GM19438 (cell line): ENCODE measurements around the gene MYLK.

Experiments used
- ATAC-seq: cut with Tn5 transposase; IDR thresholded peaks from one replicate; pipeline ENCODE4 v1.9.1; 2021; ENCODE audit warnings: low read depth; ENCODE audit not compliant: unreplicated experiment

MYLK gene

DNA sequence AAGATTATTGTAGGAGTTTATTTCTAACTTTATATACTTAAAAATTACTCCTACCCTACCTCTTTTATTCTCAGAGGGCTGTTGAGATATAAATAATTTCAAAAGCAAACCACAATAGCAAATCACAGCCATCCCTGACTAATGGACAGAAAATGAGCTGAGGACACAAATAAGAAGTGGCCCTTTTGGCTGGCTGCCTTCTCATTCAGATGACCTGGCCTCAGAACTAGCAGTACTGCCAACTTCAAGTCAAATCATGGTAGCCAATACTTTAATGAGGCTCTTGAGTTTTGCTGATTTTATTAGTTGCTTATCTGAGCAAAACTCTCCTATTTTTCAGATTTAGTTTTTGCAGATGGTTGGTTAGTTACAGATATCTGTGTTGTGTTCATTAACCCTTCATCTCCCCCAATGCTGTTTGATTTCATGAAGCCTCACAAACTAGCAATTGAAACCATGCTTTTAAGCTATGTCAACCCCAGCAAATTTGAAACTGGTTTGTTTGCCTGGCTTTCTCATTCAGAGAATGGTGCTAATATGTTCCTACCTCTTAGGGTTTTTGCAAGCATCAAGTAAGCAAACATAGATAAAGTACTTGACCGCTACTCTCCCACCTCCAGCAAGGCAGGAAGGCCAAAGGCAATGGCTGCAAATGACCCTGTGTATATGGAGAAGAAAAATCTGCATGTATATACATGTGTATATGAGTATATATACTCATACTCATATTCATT is 225.8 kb downstream of the MYLK start:
- no peak for ATAC-seq

DNA sequence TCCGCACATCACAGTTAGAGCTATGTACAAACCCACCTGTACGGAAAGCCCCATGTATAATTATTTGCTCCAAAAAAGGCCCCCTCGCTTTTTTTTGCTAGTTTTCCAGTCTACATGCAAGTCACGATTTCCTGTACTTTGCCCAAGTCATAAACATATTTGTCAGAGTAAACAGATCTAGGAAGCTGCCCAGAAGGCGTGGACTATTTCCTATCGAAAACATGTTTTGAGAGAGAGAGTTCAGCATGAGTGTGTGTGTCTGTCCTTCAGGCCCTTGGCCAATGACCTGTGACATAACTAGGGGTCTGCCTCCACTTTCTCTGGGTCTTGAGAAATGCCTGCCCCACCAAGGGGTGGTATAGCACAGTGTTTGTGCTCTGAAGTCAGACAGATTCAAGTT is 226.6 kb downstream of the MYLK start:
- no peak for ATAC-seq

DNA sequence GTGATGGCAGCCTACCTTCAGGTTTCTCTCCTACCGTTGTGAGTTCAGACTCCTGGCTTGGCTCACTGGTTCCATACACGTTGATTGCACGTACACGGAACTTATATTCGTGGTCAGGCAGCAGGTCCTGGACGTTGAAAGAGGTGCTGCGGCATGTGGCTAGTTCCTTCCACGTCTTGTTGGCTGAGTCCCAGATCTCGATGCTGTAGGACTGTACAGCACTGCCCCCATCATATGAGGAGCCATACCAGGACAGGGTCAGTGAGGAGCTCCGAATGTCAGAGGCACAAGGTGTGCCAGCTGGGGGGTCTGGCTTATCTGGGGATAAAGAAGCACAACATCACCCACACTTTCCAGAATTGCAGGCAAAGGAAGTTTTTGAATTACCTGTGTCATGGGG is 227.0 kb downstream of the MYLK start:
- ATAC-seq = no peak

DNA sequence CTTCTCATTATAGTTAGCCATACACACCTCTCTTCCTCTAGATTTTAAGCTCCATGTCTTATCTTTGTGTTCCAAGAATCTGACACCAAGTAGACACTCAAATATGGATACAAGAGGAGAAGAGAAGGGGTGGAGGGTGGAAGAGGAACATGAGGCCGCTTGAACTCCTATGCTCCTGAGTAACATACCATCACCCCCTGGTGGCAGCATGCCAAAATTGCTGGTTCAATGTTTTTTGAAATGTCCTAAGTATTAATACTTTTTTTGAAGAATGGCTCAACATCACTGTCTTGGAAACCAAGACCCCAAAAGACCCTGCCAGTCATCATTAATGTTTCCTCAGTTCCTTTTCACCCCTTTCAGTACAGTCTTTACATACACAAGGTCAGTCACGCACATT is 227.4 kb downstream of the MYLK start:
- ATAC-seq = no peak

DNA sequence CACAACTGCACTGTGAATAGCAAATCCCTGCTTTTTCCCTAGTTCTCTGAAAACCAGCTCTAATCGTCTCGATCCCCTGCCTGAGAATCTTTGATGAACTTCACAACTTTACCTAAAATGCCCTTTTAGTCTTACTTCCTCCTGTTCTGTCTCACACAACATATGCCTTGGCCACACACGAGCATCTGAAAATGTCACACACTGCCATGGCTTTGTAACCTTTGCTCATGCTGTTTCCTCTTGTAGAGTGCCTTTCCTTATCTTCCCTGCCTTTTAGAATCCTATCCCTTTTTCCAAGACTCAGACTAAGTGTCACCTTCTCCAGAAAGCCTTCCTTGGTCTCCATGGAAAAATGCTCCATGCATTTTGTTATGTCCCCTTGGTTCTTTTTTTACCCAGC is 227.9 kb downstream of the MYLK start:
- no peak for ATAC-seq

DNA sequence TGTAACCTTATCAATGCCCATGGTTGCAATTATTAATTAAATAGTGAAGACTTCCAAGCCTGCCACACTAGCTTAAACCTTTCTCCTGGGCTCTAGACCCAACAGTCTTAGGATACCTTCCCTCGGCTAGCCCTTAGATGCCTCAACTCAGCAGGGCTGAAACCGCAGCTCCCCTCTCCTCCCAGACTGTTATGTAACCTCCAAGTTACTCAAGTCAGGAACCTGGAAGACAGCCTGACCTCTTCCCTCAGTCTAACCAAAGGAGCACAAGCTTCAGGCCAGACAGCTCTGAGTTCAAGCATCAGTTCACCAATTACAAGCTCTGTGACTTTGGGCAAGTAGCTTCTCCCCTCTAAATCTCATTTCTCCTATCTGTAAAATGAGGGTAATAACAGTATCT is 228.7 kb downstream of the MYLK start:
- no peak for ATAC-seq

DNA sequence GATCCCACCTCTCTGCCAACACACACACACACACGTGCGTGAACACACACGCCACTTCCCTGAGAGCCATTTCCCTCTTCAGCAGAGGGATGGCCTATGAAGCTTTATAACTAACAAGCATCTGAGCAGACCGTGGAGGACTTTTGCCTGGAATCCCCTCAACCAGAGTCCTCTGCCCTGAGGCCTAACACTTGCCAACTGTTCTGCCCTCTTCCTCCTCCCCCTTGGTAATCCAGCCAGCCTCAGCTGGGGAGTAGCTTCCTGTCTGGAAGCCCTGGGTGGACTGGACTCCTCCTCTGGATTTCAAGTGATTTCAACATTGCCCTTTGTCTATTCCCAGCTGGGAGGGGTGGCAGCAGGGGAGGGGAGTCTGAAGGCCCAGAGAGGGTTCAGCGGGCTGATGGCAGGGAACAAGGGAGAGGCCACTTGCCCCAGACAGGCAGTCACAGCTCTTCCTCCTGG is 230.9 kb downstream of the MYLK start:
- no peak for ATAC-seq

DNA sequence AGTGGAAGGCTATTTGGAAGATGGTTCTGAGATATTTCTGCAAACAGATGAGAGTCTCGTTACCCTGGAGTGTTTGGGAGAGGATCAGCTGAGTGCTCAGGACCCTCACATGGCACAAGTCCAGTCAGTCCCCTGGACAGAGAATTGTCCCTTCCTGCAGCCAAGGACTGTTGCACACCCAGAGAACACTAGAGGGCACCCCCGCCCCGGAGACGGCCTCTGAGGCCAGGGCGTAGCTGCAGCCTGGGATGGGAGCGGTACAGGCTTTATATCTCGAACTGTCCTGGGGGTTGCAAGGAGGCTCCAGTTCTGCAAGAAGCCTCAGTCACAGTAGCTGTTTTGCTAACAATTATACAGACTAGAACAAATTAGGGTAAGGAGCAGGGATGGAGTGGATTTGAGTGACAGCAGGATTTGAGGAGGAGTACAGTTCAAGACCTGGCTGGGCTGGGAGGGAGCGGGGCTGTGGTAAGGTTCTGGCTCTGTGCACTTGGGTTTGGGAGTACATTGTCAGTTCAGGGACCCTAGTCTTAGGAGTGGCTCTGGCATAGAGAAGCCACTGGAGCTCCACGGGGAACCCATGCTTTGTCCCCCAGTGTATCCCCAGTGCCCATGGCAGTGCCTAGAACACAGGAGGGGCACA is 231.7 kb downstream of the MYLK start:
- ATAC-seq = no peak

DNA sequence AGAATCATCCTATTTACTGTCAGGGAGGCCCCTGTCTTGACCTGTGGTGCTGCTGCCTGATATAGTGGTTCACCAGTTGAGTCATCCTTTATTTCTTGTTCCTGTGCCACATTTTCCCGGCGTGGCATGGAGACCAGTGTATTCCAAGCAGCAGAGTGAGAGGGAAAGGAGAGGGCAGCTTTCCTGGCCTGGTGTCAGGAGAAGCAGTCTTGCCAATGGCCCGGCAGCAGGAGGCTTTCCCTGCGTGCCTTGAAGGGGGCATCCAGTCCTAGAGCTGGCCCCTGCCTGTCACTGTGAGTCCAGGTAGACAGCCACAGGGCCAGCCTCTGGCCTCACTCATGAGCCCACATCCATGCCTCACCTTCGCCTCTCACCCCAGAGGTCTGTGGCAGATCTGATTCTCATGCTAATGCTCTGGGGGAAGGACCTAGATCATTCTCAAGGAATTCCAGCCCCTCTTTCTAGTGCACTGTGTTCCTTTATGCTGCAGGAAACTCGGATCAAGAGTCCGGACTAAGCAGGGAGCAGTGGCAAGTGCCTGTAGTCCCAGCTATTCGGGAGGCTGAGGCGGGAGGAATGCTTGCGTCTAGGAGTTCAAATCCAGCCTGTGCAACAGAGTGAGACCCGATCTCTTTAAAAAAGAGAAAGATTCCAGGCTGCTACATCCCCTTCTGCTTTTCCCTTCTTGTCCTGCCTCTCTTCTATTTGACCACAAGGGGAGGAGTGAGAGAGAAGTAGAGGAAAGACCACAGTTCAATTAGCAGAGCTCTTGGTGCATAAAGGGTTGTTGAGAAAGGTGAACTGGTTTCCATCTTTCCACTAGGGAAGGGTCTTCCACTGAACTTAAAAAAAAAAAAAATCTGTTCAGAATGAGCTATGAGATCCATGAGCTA is 232.4 kb downstream of the MYLK start:
- ATAC-seq = no peak

DNA sequence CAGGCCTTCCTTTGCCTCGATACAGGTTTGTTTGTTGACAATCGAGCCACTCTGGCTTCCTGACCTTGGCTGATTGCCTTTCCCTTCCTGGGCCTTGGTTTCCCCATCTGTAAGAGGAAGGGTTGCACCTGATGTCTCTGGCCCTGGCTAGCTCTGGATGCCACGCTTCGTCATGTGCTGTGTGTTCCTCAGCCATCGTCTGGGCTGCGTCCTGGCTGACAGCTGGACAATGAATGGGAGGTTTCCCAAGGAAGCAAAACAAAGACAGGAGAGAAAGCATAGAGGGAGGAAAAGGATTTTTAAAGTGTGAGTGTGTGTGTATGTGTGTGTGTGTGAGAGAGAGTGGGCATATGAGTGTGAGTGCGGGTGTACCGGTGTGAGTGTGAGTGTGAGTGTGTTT is 234.0 kb downstream of the MYLK start:
- no peak for ATAC-seq

DNA sequence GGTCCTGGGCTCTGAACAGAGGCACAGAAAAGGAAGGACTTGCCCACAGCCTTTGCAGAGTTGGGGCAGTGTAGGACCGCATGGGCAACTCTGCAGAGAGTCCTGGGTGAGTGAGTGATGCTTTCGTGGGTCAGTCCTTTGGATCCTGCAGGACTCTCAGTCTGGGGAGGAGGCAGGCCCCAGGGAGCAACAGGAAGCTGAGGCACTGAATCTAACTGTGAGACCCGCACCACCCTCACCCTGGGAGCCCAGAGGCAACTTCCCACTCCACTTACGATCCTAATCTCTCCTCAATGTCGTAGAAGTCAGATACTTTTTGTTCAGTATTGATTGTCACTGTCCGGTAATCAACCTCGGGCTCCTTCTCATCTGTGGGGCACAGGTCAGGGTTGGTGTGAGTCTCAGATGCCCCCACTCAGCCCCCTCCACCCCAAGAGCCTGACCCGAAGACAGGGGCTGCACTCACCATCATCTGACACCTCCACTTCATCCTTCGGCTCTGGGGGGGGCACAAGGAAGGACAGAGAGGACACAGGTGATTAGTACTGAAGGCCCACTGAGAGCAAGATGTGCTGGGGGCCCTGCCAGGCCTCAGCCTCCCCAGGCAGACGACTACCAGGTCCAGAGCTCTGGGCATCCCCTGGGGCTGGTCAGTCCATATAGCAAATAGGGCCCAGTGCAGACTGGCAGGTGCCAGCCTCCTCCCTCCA is 235.3 kb downstream of the MYLK start:
- ATAC-seq = no peak

DNA sequence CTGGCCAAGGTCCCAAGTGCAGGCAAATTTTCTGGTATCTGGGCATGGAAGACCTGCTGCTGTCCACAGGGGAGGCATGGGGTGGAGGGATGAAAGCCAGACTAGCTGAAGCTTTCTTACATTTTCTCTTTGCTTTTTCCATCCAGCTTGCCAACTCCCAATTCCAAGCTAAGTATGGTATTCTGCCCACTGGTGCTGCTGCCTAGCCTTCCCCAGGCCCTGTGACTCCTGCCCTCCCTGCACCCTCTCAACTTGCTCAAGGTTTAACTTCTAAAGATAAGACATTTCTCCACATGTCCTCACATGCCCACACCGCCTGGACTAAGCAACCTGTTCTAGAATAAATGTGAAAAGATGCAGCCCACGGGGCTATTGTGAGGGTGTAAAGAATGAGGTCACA is 239.8 kb downstream of the MYLK start:
- ATAC-seq = no peak

DNA sequence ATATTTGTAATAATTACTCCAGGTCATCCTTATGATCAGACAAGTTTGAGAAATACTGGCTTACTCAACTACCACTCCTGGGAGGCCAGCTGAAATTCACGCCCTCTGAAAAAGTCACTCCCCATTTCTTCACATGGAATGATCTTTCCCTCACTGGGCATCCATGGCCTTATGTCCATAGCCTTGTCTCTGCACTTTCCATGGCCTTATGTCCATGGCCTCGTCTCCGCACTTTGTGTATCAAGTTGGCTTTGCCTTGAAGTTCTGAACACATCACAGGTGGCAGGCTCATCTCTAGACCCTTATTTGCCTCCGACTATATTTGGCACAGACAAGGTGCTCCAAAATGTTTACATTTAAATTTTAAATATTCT is 241.2 kb downstream of the MYLK start:
- no peak for ATAC-seq

DNA sequence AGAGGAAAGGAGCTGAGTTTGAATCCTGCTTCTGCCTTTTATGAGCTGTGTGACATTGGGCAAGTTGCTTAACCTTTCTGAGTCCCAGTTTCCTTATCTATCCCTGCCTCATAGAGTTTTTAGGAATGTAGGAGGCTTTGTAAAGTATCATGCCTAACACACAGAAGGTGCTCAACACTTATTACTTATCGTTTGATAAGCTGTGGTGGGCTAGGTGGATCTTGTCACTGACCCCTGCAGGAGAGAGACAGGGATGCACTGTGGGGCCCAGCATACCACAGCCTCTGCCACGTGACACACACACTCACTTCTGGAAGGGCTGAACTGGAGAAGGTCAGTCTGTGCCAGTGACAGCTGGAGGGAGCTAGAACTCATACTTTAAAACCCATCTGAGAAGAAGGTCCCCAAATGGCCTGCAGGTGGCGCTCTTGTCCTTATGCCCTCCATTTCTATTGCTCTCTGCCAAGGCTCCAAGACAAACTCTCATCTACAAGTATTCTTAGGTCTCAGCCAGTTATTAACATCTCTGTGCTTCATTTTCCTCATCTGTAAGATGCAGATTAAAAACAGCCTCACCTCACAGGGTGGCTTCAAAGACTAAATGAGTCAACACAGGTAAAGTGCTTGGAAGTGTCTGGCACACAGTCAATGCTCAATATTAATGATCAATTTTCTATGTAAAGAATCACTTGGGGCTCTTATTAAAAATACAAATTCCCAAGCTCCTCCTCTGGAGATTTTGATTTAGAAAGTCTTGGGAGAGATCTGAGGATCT is 241.8 kb downstream of the MYLK start:
- peak; percentile 85 for ATAC-seq

DNA sequence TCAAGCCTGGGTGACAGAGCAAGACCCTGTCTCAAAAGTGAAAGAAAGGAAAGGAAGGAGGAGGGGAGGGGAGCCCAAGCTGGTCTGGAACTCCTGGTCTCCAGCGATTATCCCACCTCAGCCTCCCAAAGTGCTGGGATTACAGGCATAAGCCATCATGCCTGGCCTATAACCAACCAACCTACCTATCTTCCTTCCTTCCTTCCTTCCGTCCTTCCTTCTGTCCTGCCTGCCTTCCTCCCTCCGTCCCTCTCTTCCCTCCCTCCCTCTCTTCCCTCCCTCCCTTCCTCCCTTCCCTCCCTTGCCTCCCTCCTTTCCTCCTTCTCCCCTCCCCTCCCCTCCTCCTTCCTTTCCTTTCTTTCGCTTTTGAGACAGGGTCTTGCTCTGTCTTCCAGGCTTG is 242.6 kb downstream of the MYLK start:
- no peak for ATAC-seq

DNA sequence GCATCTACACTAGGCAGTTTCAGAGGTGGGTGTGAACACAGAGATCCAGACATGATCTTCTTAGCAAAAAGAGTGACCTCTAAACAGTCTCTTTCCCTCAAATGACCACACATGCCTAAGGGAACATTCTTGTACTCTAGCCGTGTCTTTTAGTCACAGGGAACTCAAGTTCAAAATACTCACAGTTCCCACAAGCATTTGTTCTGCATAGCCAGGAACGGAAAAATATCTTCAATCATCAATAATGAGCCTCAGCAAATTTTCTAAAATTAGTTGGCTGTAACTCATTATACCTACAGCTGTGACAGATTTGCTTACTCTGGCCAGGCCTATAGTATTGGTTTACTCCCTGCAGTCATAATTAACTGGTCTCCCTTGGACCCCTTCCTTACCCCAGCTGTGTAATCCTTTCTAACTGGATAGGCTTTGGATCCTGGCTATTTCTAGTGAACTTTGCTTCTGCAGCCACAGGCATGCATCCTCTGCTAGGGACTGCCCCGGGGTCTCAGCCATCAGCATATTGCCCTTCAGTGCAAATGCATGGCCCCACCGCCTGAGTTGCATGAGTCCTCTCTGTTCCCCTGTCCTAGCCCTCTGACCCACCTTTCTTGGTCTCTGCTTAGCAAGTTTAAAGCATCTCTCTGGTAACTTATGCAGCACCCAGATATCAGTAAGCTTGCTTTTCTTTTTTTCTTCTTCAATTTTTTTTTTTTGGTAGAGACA is 243.2 kb downstream of the MYLK start:
- no peak for ATAC-seq

DNA sequence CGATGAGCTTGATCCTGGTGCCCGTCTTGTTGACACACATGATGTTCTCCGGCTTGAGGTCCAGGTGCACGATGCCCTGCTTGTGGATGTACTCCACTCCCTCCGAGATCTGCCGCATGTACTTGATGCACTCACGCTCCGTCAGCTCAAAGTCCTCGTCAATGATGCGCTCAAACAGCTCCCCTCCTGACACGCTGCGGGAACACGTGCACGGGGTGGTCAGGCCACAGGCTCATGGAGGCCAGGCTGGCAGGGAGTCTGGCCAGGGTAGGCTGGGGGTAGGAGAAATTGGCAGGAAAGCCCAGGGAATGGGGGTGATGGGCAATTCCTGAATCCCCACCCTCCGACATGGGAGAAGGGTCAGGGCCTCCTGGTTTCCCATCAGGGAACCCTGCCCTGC is 243.8 kb downstream of the MYLK start:
- no peak for ATAC-seq

DNA sequence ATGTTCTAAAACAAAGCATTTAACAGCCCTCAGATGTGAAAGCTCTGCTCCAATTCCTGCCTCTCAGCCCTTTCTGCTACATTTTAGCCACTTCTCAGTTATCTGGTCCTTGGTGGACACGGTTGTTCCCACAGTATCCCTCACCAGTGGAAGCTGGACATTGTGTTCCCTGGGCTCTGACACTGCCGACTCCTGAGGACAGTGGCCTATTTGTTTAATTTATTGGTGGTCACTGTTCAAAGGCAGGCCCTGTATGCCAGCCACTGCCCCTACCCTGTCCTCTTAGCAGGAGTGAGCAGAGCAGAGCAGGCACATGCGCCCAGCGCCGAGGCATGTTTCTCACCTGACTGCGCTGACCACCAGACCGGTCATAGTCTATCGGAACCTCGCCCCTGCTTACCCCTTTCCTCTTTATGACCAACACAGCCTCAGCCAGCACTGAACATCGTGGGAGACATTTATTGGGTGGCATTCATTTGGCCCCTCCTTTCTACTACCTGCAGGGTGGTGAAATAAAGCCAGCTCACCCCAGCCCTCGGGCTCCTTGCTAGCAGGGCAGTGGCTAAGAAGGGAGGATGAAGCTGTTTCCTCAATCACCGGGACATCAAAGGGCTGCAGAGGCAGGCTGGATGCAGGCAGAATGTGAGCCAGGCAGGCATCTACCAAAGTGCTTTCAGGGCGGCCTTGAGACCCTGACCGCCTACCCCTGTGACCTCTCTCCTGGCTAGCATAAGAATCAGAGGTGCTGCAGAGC is 245.0 kb downstream of the MYLK start:
- no peak for ATAC-seq

DNA sequence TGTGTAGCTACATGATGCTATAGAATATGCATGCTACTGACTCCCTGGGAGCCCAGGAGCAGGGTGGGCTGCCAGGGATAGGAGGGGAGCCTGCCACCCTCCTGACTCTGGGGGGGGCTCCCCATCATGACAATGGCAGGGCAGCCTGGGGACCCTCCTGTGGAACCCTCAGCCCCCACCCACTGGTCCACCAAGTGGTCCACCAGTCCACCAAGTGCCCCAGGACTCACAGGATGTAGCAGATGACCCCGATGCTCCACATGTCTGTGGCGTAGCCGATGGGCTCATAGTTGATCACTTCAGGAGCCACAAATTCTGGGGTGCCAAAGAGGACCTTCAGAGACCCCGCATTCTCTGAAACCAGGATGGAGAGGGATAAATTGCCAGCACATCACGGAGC is 246.3 kb downstream of the MYLK start:
- ATAC-seq = no peak
